Lower lobe of right lung (tissue), 2 donors: ENCODE results near the gene ABLIM3. TPM values are rescaled to one million over a fixed set of nuclear protein-coding genes. Genes with fewer than 3 reads are reported as not detected.
A peak's percentile ranks its signal among the peaks of the same experiment; 100 is the strongest.

Experiments used
- ATAC-seq, 2 donors: fragments of 200-7000 bp; cut with Tn5 transposase; one replicate each; pipeline ENCODE4 v1.9.1; 2020 to 2022; ENCODE audit warnings: mild to moderate bottlenecking in 2 of 2, moderate library complexity in 2 of 2
- DNase-seq: peaks from one replicate; pipeline ENCODE4 v3.0.0-alpha.2; 2020
- H3K27ac ChIP-seq: fragments of 200-600 bp; one replicate; pipeline ENCODE4 v1.8.0; 2022
- H3K27me3 ChIP-seq: fragments of 200-600 bp; one replicate; pipeline ENCODE4 v1.8.0; 2022; ENCODE audit warnings: low read depth
- H3K36me3 ChIP-seq: fragments of 200-600 bp; one replicate; pipeline ENCODE4 v1.8.0; 2022; ENCODE audit warnings: mild to moderate bottlenecking
- H3K4me1 ChIP-seq: fragments of 200-600 bp; one replicate; pipeline ENCODE4 v1.8.0; 2022
- H3K4me3 ChIP-seq: fragments of 200-600 bp; one replicate; pipeline ENCODE4 v1.8.0; 2022; ENCODE audit warnings: mild to moderate bottlenecking
- H3K9me3 ChIP-seq: fragments of 200-600 bp; one replicate; pipeline ENCODE4 v1.8.0; 2022
- intact Hi-C: fragments of 100-400 bp; cut with DNase I; formaldehyde crosslinking; loops from one replicate; pipeline ENCODE4 v1.11.0; 2022
- total RNA-seq: library from RNA; stranded (reverse); fragmentation: NEBNext Ultra II Directional; extraction: Animal tissue kit (Norgen Biotek cat#: 25700); gene quantifications from one replicate; pipeline ENCODE4 v1.2.1, GENCODE V29; 2021
- TF ChIP-seq, protein P1 (sequence below): fragments of 200-600 bp; IDR thresholded peaks from one replicate; pipeline ENCODE4 v1.8.0; 2022; ENCODE audit warnings: antibody characterized with exemption, mild to moderate bottlenecking
- donor health status: DM: no; HTN: yes; CAD: no; lungs with severe emphysema.

The ABLIM3 gene
- total RNA-seq, 1 donor from 2014 or later: 26.7 TPM

DNA sequence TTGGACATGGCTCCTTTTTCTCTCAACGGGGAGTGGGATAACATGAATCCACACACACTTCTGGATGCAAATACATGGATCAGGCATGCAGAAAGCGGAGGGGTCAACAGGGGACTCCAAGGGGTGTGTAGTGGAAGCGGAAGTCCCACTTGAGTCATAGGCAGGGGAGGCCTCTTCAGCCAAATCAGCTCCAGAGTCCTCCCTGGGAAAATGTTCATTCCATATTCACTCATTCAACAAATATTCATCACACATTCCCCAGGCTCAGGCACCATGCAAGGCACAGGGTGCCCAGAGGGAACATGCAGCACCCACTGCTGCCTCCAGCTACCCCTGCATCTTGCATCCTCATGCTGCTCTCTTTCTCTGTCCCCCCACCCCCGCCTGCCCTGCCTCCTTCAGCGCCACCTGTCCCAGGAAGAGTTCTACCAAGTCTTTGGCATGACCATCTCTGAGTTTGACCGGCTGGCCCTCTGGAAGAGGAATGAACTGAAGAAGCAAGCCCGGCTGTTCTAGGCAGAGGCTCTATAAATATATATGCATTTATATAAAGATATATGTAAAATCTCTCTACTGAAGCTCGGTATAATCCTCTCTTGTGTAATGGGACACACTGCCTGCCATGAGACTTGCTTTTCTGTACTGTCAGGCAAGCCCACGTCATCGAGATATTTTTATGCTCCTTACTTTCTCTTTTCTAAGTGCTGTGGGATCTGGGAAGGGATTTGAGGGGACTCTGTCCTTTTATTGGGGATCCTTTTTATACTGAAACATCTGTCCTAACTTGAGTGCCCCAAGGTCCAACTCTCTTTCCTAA lies 116.8 kb downstream of the ABLIM3 start:
- ATAC-seq (no peak), DNase-seq (no peak)
- Histone ChIP-seq H3K27ac (no peak overlapping the region), H3K4me3 (no peak overlapping the region), H3K27me3 (no peaks in the 10 kb centered on the region), H3K36me3 (no peaks in the 10 kb centered on the region), H3K9me3 (no peaks in the 10 kb centered on the region), H3K4me1 (no peaks in the 10 kb centered on the region)
- intact Hi-C loops: no loop called here
- TF ChIP-seq, protein P1, sequence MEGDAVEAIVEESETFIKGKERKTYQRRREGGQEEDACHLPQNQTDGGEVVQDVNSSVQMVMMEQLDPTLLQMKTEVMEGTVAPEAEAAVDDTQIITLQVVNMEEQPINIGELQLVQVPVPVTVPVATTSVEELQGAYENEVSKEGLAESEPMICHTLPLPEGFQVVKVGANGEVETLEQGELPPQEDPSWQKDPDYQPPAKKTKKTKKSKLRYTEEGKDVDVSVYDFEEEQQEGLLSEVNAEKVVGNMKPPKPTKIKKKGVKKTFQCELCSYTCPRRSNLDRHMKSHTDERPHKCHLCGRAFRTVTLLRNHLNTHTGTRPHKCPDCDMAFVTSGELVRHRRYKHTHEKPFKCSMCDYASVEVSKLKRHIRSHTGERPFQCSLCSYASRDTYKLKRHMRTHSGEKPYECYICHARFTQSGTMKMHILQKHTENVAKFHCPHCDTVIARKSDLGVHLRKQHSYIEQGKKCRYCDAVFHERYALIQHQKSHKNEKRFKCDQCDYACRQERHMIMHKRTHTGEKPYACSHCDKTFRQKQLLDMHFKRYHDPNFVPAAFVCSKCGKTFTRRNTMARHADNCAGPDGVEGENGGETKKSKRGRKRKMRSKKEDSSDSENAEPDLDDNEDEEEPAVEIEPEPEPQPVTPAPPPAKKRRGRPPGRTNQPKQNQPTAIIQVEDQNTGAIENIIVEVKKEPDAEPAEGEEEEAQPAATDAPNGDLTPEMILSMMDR: no peak

DNA sequence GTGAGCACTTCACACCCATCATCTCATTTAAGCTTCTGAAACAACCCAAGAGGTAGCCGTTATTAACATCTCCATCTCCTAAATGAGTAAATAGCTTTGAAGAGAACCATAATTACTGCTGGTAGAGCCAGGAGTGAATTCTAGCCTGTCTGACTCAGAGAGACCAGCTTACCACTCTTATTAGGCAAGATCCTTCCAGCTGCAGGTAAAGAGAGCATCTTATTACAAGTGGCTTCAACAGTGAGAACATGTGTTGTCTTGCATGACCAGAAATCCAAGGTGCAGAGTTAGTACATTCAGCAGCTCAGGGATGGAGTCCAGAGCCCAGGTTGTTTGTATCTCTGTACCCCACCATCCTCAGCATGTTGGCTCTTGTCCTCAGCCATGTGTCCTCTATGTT lies 119.5 kb downstream of the ABLIM3 start:
- Histone ChIP-seq H3K9me3 (no peaks in the 10 kb centered on the region), H3K4me3 (no peak overlapping the region), H3K27me3 (no peaks in the 10 kb centered on the region), H3K4me1 (no peaks in the 10 kb centered on the region), H3K36me3 (no peaks in the 10 kb centered on the region), H3K27ac (no peak overlapping the region)
- intact Hi-C loops: no loop called here
- no peak for ATAC-seq
- TF ChIP-seq, protein P1: no peak
- no peak for DNase-seq

DNA sequence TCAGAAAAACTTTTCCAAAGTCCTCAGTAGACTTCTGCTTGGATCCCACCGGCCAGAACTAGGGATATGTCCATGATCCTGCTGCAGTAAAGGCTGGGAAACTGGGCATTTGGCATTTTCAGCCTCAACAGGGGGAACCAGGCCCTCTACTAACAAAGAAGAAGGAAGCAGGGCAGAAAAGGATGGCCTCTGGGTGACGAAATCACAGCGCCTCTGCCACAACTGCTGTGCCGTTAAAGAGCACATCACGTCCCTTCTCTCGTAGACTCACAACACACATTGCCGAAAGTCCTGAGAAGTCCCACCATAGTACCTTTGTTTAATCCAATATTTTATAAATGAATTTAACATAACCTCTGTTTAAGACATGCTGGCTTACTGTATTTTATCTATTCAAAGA lies 120.0 kb downstream of the ABLIM3 start:
- H3K27ac ChIP-seq: no peak overlapping the region
- H3K27me3 ChIP-seq: no peaks in the 10 kb centered on the region
- H3K4me1 ChIP-seq: no peaks in the 10 kb centered on the region
- DNase-seq (no peak), ATAC-seq (no peak)
- intact Hi-C loops: no loop called here
- H3K9me3 ChIP-seq: no peaks in the 10 kb centered on the region
- TF ChIP-seq, protein P1: no peak
- no peaks in the 10 kb centered on the region for H3K36me3 ChIP-seq
- no peak overlapping the region for H3K4me3 ChIP-seq

DNA sequence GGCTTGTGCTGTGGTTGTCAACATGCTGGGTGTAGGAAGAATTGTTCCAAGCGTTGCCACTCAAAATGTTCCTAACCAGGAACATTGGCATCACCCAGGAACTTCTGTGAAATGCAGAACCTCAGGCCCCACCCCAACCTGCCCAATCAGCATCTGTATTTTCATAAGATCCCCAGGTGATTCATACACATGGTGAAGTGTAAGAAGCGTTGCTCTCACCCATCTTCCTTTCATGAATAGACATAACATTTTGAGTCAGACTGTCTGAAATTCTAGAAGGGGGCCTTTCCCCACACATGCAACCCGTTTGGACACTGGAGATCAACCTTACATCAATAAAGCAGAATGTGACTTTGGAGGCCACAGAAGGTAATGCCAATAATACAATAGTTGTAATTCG lies 121.0 kb downstream of the ABLIM3 start:
- intact Hi-C loops: no loop called here

DNA sequence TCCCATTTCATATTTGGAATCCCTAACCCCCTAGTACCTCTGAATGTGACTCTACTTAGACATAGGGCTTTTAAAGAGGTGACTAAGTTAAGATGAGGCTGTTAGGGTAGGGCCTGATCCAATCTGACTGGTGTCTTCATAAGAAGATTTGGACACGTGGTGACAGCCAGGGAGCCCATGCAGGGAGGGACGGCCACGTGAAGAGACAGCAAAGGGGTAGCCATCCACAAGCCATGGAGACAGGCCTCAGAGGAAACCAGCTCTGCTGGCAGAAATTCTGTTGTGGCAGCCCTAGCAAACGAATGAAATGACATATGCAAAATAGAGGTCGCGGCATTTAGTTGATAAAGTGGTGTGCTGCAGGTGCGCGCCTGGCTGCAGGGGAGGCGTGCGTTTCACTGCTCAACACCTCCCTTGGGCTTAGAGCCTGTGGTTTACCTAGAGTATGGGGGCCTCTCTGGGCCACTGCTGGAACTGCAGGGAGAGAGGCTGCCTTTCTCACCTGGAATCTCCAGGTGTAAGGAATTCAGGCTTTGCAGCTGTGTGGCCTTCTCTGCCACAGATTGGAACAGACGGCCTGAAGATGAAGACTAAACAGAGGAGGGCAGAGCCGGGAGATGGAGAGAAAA lies 123.3 kb downstream of the ABLIM3 start:
- Histone ChIP-seq H3K36me3 (no peaks in the 10 kb centered on the region), H3K27me3 (no peaks in the 10 kb centered on the region), H3K4me1 (no peaks in the 10 kb centered on the region), H3K27ac (no peak overlapping the region), H3K4me3 (no peak overlapping the region), H3K9me3 (peaks cover 10% of the 10 kb centered on the region)
- intact Hi-C loops: no loop called here
- TF ChIP-seq, protein P1: peak; percentile 49
- DNase-seq: no peak
- peak; percentile 70 to 78 for ATAC-seq

More for the DNA sequence above, 121.0 kb downstream of the ABLIM3 start:
- Histone ChIP-seq H3K4me3 (no peak overlapping the region), H3K9me3 (no peaks in the 10 kb centered on the region), H3K27ac (no peak overlapping the region), H3K27me3 (no peaks in the 10 kb centered on the region), H3K4me1 (no peaks in the 10 kb centered on the region), H3K36me3 (no peaks in the 10 kb centered on the region)
- TF ChIP-seq, protein P1: no peak
- DNase-seq (no peak), ATAC-seq (no peak)
